GM23248 (cell line): Measurements from ENCODE around the gene STK11IP. TPM values are rescaled to one million over a fixed set of nuclear protein-coding genes. Genes with fewer than 3 reads are reported as not detected.

Experiments used
- DNase-seq: peaks from one replicate; pipeline ENCODE4 v3.0.0-alpha.2; 2015
- H2AFZ ChIP-seq: fragments of 200-600 bp; sonication (generic); 2 replicates; pipeline ENCODE4 v1.6.1; 2016; ENCODE audit warnings: antibody characterized with exemption
- H3F3A ChIP-seq: fragments of 200-600 bp; sonication (generic); 2 replicates; pipeline ENCODE4 v1.6.1; 2016; ENCODE audit warnings: mild to moderate bottlenecking, antibody characterized with exemption, mixed run types; ENCODE audit not compliant: insufficient read depth
- H3K27ac ChIP-seq: fragments of 200-600 bp; sonication (generic); 2 replicates; pipeline ENCODE4 v1.5.1; 2016; ENCODE audit warnings: mild to moderate bottlenecking
- H3K27me3 ChIP-seq: fragments of 200-600 bp; sonication (generic); replicated peaks from 2 replicates; pipeline ENCODE4 v1.6.1; 2016; ENCODE audit warnings: mild to moderate bottlenecking; ENCODE audit not compliant: insufficient read depth
- H3K36me3 ChIP-seq: fragments of 200-600 bp; sonication (generic); 2 replicates; pipeline ENCODE4 v1.6.1; 2016; ENCODE audit warnings: low read depth, mild to moderate bottlenecking
- H3K4me1 ChIP-seq: fragments of 200-600 bp; sonication (generic); 2 replicates; pipeline ENCODE4 v1.6.1; 2016; ENCODE audit warnings: mild to moderate bottlenecking; ENCODE audit not compliant: insufficient read depth
- H3K4me2 ChIP-seq: fragments of 200-600 bp; sonication (generic); one replicate; pipeline ENCODE4 v1.6.1; 2016; ENCODE audit warnings: mild to moderate bottlenecking; ENCODE audit not compliant: unreplicated experiment
- H3K4me3 ChIP-seq: fragments of 200-600 bp; sonication (generic); 2 replicates; pipeline ENCODE4 v1.5.1; 2016; ENCODE audit warnings: mild to moderate bottlenecking
- H3K79me2 ChIP-seq: fragments of 200-600 bp; sonication (generic); 2 replicates; pipeline ENCODE4 v1.6.1; 2016; ENCODE audit warnings: mild to moderate bottlenecking; ENCODE audit not compliant: insufficient read depth
- H3K9ac ChIP-seq: fragments of 200-600 bp; sonication (generic); 2 replicates; pipeline ENCODE4 v1.6.1; 2016; ENCODE audit warnings: mild to moderate bottlenecking
- H3K9me2 ChIP-seq: fragments of 200-600 bp; sonication (generic); 2 replicates; pipeline ENCODE4 v1.6.1; 2016; ENCODE audit warnings: mixed run types, mild to moderate bottlenecking, moderate library complexity; ENCODE audit not compliant: insufficient read depth
- H3K9me3 ChIP-seq: fragments of 200-600 bp; sonication (generic); one replicate; pipeline ENCODE4 v1.6.1; 2017; ENCODE audit warnings: low read depth
- H4K20me1 ChIP-seq: fragments of 200-600 bp; sonication (generic); 2 replicates; pipeline ENCODE4 v1.6.0; 2016; ENCODE audit not compliant: insufficient read depth
- EZH2 ChIP-seq: fragments of 200-600 bp; sonication (generic); IDR thresholded peaks from 2 replicates; pipeline ENCODE4 v1.6.1; 2018; ENCODE audit warnings: antibody characterized with exemption, mild to moderate bottlenecking; ENCODE audit not compliant: insufficient read depth, poor library complexity, severe bottlenecking
- EZH2phosphoT487 ChIP-seq: fragments of 200-600 bp; sonication (generic); IDR thresholded peaks from 2 replicates; pipeline ENCODE4 v1.6.1; 2018; ENCODE audit warnings: antibody characterized with exemption, moderate library complexity, mild to moderate bottlenecking, low read depth; ENCODE audit not compliant: insufficient read depth
- WGBS, 2 experiments: methylation state at CpG; one replicate each; pipeline ENCODE4 v1.1.6; 2015 to 2017; ENCODE audit warnings: low lambda C conversion rate in 2 of 2, low coverage in 1 of 2; ENCODE audit errors: missing lambda C conversion rate in 2 of 2; 5-methylcytosine and 5-hydroxymethylcytosine counted together
- in situ Hi-C: fragments of 300-500 bp; cut with MboI; formaldehyde crosslinking; loops from 2 replicates; pipeline ENCODE4 v1.15.0; 2020
- polyA plus RNA-seq: library from polyadenylated mRNA; unstranded; fragments of >200 nt; fragmentation: Nextera tagmentation; extraction: Ambion mirVana; gene quantifications from 2 replicates; pipeline ENCODE4 v1.2.1, GENCODE V29; 2016
- total RNA-seq: library from RNA; depleted of rRNA; stranded (reverse); fragments of >200 nt; shearing (Covaris generic); gene quantifications from 2 replicates; pipeline ENCODE4 v1.2.3, GENCODE V29; 2014

The STK11IP gene
- total and polyA plus RNA-seq, 2 experiments from 2014 or later: 7.3 to 10.5 TPM

GRCh38 chr2:219608399-219608964 lies 10.8 kb downstream of the STK11IP start:
- Histone ChIP-seq H3K9me2 (no peaks in the 10 kb centered on the region), H3K4me1 (no peaks in the 10 kb centered on the region), H2AFZ (no peak overlapping the region), H3F3A (no peaks in the 10 kb centered on the region), H4K20me1 (no peaks in the 10 kb centered on the region), H3K9me3 (no peaks in the 10 kb centered on the region), H3K4me3 (no peak overlapping the region), H3K36me3 (no peaks in the 10 kb centered on the region), H3K4me2 (no peak overlapping the region), H3K9ac (no peak overlapping the region), H3K27ac (no peak overlapping the region), H3K27me3 (no peaks in the 10 kb centered on the region), H3K79me2 (no peaks in the 10 kb centered on the region)
- no peak for DNase-seq
- 85 to 86% methylated on average over 14 to 15 of the region's 15 CpGs for WGBS, 2 experiments
- in situ Hi-C loops: no loop called here
- TF ChIP-seq EZH2phosphoT487: no peak
- TF ChIP-seq EZH2: no peak

- Histone ChIP-seq H3K36me3 (no peaks in the 10 kb centered on the region), H3K79me2 (no peaks in the 10 kb centered on the region), H3K9ac (no peak overlapping the region), H3K9me2 (no peaks in the 10 kb centered on the region), H3K4me2 (no peak overlapping the region), H3K27me3 (no peaks in the 10 kb centered on the region), H3K9me3 (no peaks in the 10 kb centered on the region), H2AFZ (no peak overlapping the region), H4K20me1 (no peaks in the 10 kb centered on the region), H3K27ac (no peak overlapping the region), H3K4me1 (no peaks in the 10 kb centered on the region), H3K4me3 (no peak overlapping the region), H3F3A (no peaks in the 10 kb centered on the region)
- 86 to 87% methylated on average over 13 of the region's 13 CpGs for WGBS, 2 experiments
- no peak for TF ChIP-seq EZH2phosphoT487
- no peak for TF ChIP-seq EZH2
- in situ Hi-C loops: no loop called here
- DNase-seq: no peak
Observed at GRCh38 chr2:219609149-219609750, 11.6 kb downstream of the STK11IP start.

- in situ Hi-C loops: no loop called here
- TF ChIP-seq EZH2 (no peak), EZH2phosphoT487 (no peak)
- Histone ChIP-seq H3K36me3 (no peaks in the 10 kb centered on the region), H3F3A (no peaks in the 10 kb centered on the region), H3K9ac (no peak overlapping the region), H3K4me3 (no peak overlapping the region), H4K20me1 (no peaks in the 10 kb centered on the region), H3K4me2 (no peak overlapping the region), H3K9me2 (no peaks in the 10 kb centered on the region), H3K79me2 (no peaks in the 10 kb centered on the region), H3K9me3 (no peaks in the 10 kb centered on the region), H3K27me3 (no peaks in the 10 kb centered on the region), H3K4me1 (no peaks in the 10 kb centered on the region), H3K27ac (no peak overlapping the region), H2AFZ (no peak overlapping the region)
- no peak for DNase-seq
- WGBS, 2 experiments: 93% methylated on average over 9 of the region's 9 CpGs
Observed at GRCh38 chr2:219611306-219611705, 13.6 kb downstream of the STK11IP start.

- Histone ChIP-seq H3K79me2 (no peaks in the 10 kb centered on the region), H3K4me3 (no peak overlapping the region), H3K27ac (no peak overlapping the region), H3K4me1 (no peaks in the 10 kb centered on the region), H3K9me2 (no peaks in the 10 kb centered on the region), H2AFZ (no peak overlapping the region), H3K9ac (no peak overlapping the region), H3K9me3 (no peaks in the 10 kb centered on the region), H3K4me2 (no peak overlapping the region), H4K20me1 (no peaks in the 10 kb centered on the region), H3K36me3 (no peaks in the 10 kb centered on the region), H3F3A (no peaks in the 10 kb centered on the region), H3K27me3 (no peaks in the 10 kb centered on the region)
- TF ChIP-seq EZH2phosphoT487 (no peak), EZH2 (no peak)
- no peak for DNase-seq
- in situ Hi-C loops: no loop called here
- 75 to 84% methylated on average over 9 to 12 of the region's 12 CpGs for WGBS, 2 experiments
Observed at GRCh38 chr2:219611866-219612576, 14.4 kb downstream of the STK11IP start.
